ENCODE data around the gene SREK1IP1.

DNA sequence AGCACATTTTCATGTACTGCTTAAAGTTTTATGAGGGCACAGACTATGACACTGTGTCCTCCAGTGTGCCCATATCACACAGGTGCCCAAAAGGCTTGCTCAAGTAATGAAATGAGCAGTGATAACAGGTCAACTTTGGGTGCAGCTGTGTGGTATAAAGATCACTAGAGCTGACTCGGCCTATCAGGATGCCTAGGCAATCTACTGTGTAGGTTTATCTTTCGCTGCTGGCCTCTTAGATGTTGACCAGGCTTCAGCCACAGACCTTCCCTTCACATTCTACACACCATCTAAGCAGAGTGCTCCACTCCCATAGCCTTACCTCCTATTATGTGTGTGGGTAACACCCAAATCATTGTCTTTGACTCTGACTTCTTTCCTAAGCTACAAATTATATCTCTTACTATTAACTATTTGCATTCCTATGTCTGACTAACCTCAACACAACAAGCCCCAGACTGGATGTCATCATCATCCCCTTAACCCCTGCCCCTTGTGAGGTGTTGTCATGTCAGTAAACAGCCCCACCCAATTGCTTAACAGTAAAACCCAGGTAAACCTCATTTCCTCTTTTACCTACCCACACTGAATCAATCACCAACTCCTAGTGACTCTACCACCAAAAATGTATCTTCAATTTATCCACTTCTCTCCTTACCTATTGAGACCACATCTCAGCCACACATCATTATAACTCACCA is 2.5 kb downstream of the SREK1IP1 start:
- TF ChIP-seq HOXC10 (CRISPR knock-in tag; IDR thresholded peaks at IDR 0.05) = no peak
- TF ChIP-seq CTCF (tag by site-specific recombination; IDR thresholded peaks at IDR 0.05) = no peak
- no peak for TF ChIP-seq ZNF280C (tag by site-specific recombination; IDR thresholded peaks at IDR 0.05)
- TF ChIP-seq ZNF791 (tag by site-specific recombination; IDR thresholded peaks at IDR 0.05) = no peak
- TF ChIP-seq, protein P1, sequence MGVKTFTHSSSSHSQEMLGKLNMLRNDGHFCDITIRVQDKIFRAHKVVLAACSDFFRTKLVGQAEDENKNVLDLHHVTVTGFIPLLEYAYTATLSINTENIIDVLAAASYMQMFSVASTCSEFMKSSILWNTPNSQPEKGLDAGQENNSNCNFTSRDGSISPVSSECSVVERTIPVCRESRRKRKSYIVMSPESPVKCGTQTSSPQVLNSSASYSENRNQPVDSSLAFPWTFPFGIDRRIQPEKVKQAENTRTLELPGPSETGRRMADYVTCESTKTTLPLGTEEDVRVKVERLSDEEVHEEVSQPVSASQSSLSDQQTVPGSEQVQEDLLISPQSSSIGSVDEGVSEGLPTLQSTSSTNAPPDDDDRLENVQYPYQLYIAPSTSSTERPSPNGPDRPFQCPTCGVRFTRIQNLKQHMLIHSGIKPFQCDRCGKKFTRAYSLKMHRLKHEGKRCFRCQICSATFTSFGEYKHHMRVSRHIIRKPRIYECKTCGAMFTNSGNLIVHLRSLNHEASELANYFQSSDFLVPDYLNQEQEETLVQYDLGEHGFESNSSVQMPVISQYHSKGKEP (tag by site-specific recombination; IDR thresholded peaks at IDR 0.05) = no peak
